Astrocyte (in vitro differentiated cells and primary cell): ENCODE data around the gene CCL28.
"Not testable (repeated sequence)": the region's sequence is repeated elsewhere in the genome, so short reads cannot be mapped to it uniquely, and the experiment has no call there.

Experiments used
- EZH2 ChIP-seq: IDR thresholded peaks from 2 replicates; pipeline ENCODE4 v1.6.1; 2012; ENCODE audit warnings: mild to moderate bottlenecking, low read length, inconsistent platforms; ENCODE audit not compliant: insufficient read depth
- TF ChIP-seq, protein P1 (sequence below): IDR thresholded peaks from 2 replicates; pipeline ENCODE4 v1.5.1; 2011; ENCODE audit warnings: low read depth, mild to moderate bottlenecking, inconsistent platforms, low read length, moderate library complexity; ENCODE audit not compliant: insufficient read depth

GRCh38 chr5:43365155-43365554, 47.0 kb downstream of the CCL28 start:
- TF ChIP-seq EZH2, result not testable (repeated sequence)
- TF ChIP-seq, protein P1, sequence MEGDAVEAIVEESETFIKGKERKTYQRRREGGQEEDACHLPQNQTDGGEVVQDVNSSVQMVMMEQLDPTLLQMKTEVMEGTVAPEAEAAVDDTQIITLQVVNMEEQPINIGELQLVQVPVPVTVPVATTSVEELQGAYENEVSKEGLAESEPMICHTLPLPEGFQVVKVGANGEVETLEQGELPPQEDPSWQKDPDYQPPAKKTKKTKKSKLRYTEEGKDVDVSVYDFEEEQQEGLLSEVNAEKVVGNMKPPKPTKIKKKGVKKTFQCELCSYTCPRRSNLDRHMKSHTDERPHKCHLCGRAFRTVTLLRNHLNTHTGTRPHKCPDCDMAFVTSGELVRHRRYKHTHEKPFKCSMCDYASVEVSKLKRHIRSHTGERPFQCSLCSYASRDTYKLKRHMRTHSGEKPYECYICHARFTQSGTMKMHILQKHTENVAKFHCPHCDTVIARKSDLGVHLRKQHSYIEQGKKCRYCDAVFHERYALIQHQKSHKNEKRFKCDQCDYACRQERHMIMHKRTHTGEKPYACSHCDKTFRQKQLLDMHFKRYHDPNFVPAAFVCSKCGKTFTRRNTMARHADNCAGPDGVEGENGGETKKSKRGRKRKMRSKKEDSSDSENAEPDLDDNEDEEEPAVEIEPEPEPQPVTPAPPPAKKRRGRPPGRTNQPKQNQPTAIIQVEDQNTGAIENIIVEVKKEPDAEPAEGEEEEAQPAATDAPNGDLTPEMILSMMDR, result not testable (repeated sequence)
